Fibroblast of villous mesenchyme (primary cell): Measurements from ENCODE around the gene RFTN2. TPM values are rescaled to one million over a fixed set of nuclear protein-coding genes. Genes with fewer than 3 reads are reported as not detected.

Experiments used
- DNase-seq: peaks from one replicate; pipeline ENCODE4 v3.0.0-alpha.2; 2010; ENCODE audit warnings: low read depth
- H3K4me3 ChIP-seq: 2 replicates; pipeline ENCODE4 v1.5.1; 2011; ENCODE audit warnings: low read depth, mild to moderate bottlenecking, low read length
- CTCF ChIP-seq: IDR thresholded peaks from 2 replicates; pipeline ENCODE4 v1.5.1; 2012; ENCODE audit warnings: low read depth, mild to moderate bottlenecking, low read length; ENCODE audit not compliant: insufficient read depth
- total RNA-seq: library from RNA; depleted of rRNA; stranded (reverse); fragments of >200 nt; gene quantifications from 2 replicates; pipeline ENCODE4 v1.2.3, GENCODE V29; 2012

The RFTN2 gene
- total RNA-seq, 1 donor: 4.7 TPM

- TF ChIP-seq CTCF: no peak
- no peak overlapping the region for H3K4me3 ChIP-seq
- no peak for DNase-seq
Observed at GRCh38 chr2:197626965-197627625, 48.3 kb downstream of the RFTN2 start.

- DNase-seq: no peak
- no peak for TF ChIP-seq CTCF
Observed at GRCh38 chr2:197620133-197620532, 55.3 kb downstream of the RFTN2 start.

GRCh38 chr2:197615016-197615652 is 60.3 kb downstream of the RFTN2 start:
- TF ChIP-seq CTCF: no peak
- DNase-seq: no peak
- no peak overlapping the region for H3K4me3 ChIP-seq

More at GRCh38 chr2:197620133-197620532, 55.3 kb downstream of the RFTN2 start:
- H3K4me3 ChIP-seq: no peak overlapping the region

GRCh38 chr2:197614532-197614931 is 60.9 kb downstream of the RFTN2 start:
- TF ChIP-seq CTCF: no peak
- no peak for DNase-seq
- no peak overlapping the region for H3K4me3 ChIP-seq

- DNase-seq: peak; percentile 36
- no peak for TF ChIP-seq CTCF
- no peak overlapping the region for H3K4me3 ChIP-seq
Observed at GRCh38 chr2:197613509-197613987, 61.8 kb downstream of the RFTN2 start.

- DNase-seq: no peak
- no peak for TF ChIP-seq CTCF
- no peak overlapping the region for H3K4me3 ChIP-seq
Observed at GRCh38 chr2:197606180-197606579, 69.2 kb downstream of the RFTN2 start.
